Type B pancreatic cell (in vitro differentiated cells): ENCODE measurements around the gene FRMD8. TPM values are rescaled to one million over a fixed set of nuclear protein-coding genes. Genes with fewer than 3 reads are reported as not detected.

Experiments
- DNase-seq: peaks from one replicate; pipeline ENCODE4 v3.0.0; 2021; ENCODE audit warnings: mixed read lengths; ENCODE audit not compliant: unreplicated experiment; ENCODE audit errors: extremely low spot score
- H3K27ac Mint-ChIP-seq: 2 replicates; pipeline ENCODE4 v1.8.0; 2021; ENCODE audit warnings: mild to moderate bottlenecking, mixed read lengths
- H3K27me3 Mint-ChIP-seq: 2 replicates; pipeline ENCODE4 v1.8.0; 2021; ENCODE audit warnings: mixed read lengths
- H3K36me3 Mint-ChIP-seq: 2 replicates; pipeline ENCODE4 v1.8.0; 2021; ENCODE audit warnings: mixed read lengths
- H3K4me1 Mint-ChIP-seq: one replicate; pipeline ENCODE4 v1.8.0; 2021; ENCODE audit warnings: mixed read lengths; ENCODE audit not compliant: unreplicated experiment
- H3K4me3 Mint-ChIP-seq: 2 replicates; pipeline ENCODE4 v1.8.0; 2021; ENCODE audit warnings: mild to moderate bottlenecking, mixed read lengths
- H3K9me3 Mint-ChIP-seq: 2 replicates; pipeline ENCODE4 v1.8.0; 2021; ENCODE audit warnings: mixed read lengths
- total RNA-seq: library from RNA; stranded (reverse); gene quantifications from 2 replicates; pipeline ENCODE4 v1.2.1, GENCODE V29; 2021; ENCODE audit warnings: low replicate concordance
- TF ChIP-seq, protein P1 (sequence below): fragments of 200-600 bp; sonication (generic); conservative IDR thresholded peaks from 2 replicates; pipeline ENCODE4 v1.5.0; 2021; ENCODE audit warnings: antibody characterized with exemption, mild to moderate bottlenecking

The FRMD8 gene
- total RNA-seq, 1 donor from 2014 or later, result 35.0 TPM

DNA sequence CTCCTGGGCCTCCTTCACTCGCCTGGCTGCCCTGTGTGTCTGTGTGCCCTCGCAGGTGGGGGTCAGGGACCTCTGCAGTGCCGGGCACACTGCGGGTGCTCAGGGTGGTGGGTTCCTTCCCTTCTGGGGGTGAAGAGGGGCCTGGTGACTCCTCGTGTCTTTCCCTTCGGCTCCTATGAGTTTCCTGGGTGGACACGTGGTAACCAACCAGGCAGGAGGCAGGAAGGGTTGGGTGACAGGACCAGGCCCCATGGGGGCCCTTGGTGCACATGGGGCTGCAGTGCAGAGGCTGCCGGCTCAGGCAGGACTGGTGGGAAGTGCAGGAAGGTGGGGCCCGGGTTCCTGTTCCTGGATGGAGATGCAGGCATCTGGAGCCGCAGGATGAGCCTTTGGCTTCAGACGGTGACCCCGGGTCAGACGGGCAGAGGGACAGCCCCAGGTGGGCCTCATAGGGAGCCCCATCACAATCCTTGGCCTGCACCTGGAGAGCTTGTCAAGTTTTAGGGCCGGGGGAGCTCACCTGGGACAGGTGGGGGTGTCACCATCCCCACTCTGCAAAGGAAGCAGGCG, 9.6 kb downstream of the FRMD8 start:
- H3K4me1 Mint-ChIP-seq, result peaks cover 2% of the 10 kb centered on the region
- H3K36me3 Mint-ChIP-seq, result no peaks in the 10 kb centered on the region
- H3K9me3 Mint-ChIP-seq, result no peaks in the 10 kb centered on the region
- H3K27me3 Mint-ChIP-seq, result no peaks in the 10 kb centered on the region
- H3K27ac Mint-ChIP-seq, result no peak overlapping the region
- TF ChIP-seq, protein P1, sequence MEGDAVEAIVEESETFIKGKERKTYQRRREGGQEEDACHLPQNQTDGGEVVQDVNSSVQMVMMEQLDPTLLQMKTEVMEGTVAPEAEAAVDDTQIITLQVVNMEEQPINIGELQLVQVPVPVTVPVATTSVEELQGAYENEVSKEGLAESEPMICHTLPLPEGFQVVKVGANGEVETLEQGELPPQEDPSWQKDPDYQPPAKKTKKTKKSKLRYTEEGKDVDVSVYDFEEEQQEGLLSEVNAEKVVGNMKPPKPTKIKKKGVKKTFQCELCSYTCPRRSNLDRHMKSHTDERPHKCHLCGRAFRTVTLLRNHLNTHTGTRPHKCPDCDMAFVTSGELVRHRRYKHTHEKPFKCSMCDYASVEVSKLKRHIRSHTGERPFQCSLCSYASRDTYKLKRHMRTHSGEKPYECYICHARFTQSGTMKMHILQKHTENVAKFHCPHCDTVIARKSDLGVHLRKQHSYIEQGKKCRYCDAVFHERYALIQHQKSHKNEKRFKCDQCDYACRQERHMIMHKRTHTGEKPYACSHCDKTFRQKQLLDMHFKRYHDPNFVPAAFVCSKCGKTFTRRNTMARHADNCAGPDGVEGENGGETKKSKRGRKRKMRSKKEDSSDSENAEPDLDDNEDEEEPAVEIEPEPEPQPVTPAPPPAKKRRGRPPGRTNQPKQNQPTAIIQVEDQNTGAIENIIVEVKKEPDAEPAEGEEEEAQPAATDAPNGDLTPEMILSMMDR, result no peak
- DNase-seq, result no peak
- no peak overlapping the region for H3K4me3 Mint-ChIP-seq

DNA sequence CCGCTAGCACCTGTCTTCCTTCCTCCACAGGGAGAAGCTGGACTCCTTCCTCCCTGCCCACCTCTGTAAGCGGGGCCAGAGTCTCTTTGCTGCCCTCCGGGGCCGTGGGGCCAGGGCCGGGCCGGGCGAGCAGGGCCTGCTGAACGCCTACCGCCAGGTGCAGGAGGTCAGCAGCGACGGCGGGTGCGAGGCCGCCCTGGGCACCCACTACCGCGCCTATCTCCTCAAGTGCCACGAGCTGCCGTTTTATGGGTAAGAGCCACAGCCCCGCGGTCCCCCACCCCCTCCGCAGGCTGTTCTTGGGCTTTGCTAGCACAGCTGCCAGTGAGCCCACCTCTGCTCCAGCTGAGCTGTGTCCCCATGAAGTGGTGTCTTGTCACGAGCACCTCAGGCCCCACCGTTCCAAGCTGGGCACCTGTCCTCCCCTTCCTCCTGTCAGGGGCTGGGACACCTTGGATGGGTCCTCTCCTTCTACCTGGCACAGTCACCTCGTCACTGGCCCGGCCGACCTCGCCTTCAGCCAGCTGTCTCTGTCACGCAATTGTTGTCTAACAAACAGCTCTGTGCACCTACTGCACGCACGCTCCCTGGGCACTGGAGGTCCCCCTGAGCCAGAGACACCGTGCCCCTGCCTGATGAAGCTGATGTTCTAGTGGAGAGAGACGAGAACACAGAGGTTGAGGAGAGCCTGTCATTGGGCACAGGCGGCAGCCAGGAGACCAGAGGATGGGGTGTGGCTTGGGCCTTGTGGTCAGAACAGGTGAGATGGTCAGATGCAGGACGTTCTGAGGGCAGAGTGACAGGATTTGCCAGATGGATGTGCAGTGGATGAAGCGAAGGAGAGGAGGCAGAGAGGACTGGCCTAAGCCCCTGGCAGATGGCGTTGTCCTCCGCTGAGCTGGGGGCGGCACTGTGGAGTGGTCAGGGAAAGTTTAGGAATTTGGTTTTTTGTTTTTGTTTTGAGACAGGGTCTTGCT, 10.6 kb downstream of the FRMD8 start:
- Mint-ChIP-seq H3K4me3 (no peak overlapping the region), H3K4me1 (no peaks in the 10 kb centered on the region), H3K9me3 (no peaks in the 10 kb centered on the region), H3K27ac (no peak overlapping the region), H3K36me3 (no peaks in the 10 kb centered on the region), H3K27me3 (no peaks in the 10 kb centered on the region)
- TF ChIP-seq, protein P1, result no peak
- no peak for DNase-seq

DNA sequence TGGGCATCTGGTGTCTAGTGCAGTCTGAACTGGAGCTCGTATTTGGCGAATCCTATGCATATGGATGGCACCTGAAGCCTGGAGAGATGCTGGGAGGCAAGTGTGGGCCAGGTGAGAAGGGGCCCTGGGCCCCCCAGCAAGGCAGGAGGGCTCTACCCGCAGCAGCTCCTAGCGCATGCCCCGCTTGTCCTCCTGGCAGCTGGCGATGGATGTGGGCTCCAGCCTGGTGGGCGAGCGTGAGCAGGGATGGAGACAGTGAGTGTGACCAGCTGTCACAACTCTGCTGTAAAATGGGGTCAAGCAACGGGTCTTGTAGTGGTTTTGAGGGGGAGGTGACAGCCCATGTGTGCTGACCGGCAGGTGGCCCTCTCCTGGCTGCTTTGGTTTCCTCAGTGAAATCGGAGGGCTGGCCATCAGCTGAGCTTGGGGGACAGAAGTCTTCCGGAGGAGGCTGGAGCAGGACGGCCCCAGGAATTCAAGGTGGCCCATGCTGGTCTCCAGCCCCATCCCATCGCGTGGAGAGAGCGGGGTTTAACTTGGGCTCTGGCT, 12.0 kb downstream of the FRMD8 start:
- Mint-ChIP-seq H3K4me3 (no peak overlapping the region), H3K9me3 (no peaks in the 10 kb centered on the region), H3K27ac (peak overlapping the region; percentile 43), H3K4me1 (no peaks in the 10 kb centered on the region), H3K36me3 (no peaks in the 10 kb centered on the region), H3K27me3 (no peaks in the 10 kb centered on the region)
- no peak for DNase-seq
- TF ChIP-seq, protein P1, result no peak

DNA sequence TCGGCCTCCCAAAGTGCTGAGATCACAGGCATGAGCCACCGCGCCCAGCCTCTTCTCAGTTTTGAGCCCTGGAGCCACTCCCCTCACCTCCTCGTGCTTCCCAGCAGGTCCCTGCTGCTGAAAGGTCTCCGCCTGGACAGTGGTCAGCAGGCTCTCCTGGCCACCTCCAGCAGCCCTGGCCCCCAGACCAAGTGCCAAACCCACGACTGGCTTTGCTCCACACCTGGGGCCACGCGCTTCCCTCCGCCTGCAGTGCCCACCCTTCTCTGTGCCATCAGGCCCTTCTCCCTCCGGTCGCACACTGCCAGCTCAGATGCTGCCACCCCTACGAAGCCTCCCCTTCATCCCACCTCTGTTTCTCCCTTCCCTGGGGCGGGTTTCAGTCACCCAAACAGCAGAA, 12.8 kb downstream of the FRMD8 start:
- H3K4me3 Mint-ChIP-seq, result no peak overlapping the region
- no peak overlapping the region for H3K27ac Mint-ChIP-seq
- TF ChIP-seq, protein P1, result no peak
- no peaks in the 10 kb centered on the region for H3K4me1 Mint-ChIP-seq
- H3K9me3 Mint-ChIP-seq, result no peaks in the 10 kb centered on the region
- DNase-seq, result no peak
- no peaks in the 10 kb centered on the region for H3K36me3 Mint-ChIP-seq
- H3K27me3 Mint-ChIP-seq, result no peaks in the 10 kb centered on the region

DNA sequence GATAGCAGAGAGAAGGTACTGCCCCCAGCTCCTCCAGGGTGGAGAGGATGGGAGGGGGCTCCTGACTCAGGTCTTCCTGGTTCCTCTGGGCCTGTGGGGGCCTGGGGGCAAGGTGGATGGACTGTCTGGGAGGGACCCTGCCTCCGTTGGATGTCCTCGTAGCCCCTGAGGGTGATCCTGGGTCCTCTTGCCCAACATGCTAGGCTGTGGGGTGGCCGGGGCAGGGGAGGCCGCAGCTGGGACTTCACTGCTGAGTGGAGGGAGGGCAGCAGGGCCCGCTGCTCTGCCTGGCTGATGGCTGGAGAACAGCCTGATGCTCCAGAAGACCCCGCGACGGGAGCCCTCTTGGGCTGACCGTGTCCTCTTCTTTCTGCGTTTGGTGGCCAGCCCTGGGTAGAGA, 13.4 kb downstream of the FRMD8 start:
- DNase-seq, result no peak
- no peaks in the 10 kb centered on the region for H3K36me3 Mint-ChIP-seq
- no peak overlapping the region for H3K27ac Mint-ChIP-seq
- H3K4me1 Mint-ChIP-seq, result no peaks in the 10 kb centered on the region
- no peaks in the 10 kb centered on the region for H3K27me3 Mint-ChIP-seq
- H3K4me3 Mint-ChIP-seq, result no peak overlapping the region
- TF ChIP-seq, protein P1, result no peak
- H3K9me3 Mint-ChIP-seq, result no peaks in the 10 kb centered on the region
